IPS DF 6.9 (cell line): ENCODE measurements around the gene ZNF574.

ENCODE experiments used
- DNase-seq: peaks from one replicate; pipeline ENCODE4 v3.0.0-alpha.2; 2013; ENCODE audit warnings: low read depth, low spot score
- H3K27ac ChIP-seq: one replicate; pipeline ENCODE4 v1.5.1; 2013; ENCODE audit warnings: low read length, control low read depth
- H3K27me3 ChIP-seq: 2 replicates; pipeline ENCODE4 v1.6.1; 2013; ENCODE audit warnings: mild to moderate bottlenecking, low read length; ENCODE audit not compliant: control insufficient read depth, insufficient read depth
- H3K36me3 ChIP-seq: 2 replicates; pipeline ENCODE4 v1.6.1; 2013; ENCODE audit warnings: low read length; ENCODE audit not compliant: control insufficient read depth, insufficient read depth
- H3K4me1 ChIP-seq: 2 replicates; pipeline ENCODE4 v1.6.1; 2013; ENCODE audit warnings: low read length; ENCODE audit not compliant: control insufficient read depth, insufficient read depth
- H3K4me3 ChIP-seq: 2 replicates; pipeline ENCODE4 v1.5.1; 2013; ENCODE audit warnings: mild to moderate bottlenecking, low read length
- H3K9me3 ChIP-seq: 2 replicates; pipeline ENCODE4 v1.6.1; 2013; ENCODE audit warnings: low read length, inconsistent platforms; ENCODE audit not compliant: control insufficient read depth, insufficient read depth
- WGBS: extraction: QIAGEN DNeasy Blood & Tissue Kit; methylation state at CpG from one replicate; pipeline ENCODE4 v1.1.7; 2013; ENCODE audit warnings: mixed read lengths, missing lambda C conversion rate; ENCODE audit not compliant: insufficient read length, insufficient coverage; 5-methylcytosine and 5-hydroxymethylcytosine counted together

Gene ZNF574

DNA sequence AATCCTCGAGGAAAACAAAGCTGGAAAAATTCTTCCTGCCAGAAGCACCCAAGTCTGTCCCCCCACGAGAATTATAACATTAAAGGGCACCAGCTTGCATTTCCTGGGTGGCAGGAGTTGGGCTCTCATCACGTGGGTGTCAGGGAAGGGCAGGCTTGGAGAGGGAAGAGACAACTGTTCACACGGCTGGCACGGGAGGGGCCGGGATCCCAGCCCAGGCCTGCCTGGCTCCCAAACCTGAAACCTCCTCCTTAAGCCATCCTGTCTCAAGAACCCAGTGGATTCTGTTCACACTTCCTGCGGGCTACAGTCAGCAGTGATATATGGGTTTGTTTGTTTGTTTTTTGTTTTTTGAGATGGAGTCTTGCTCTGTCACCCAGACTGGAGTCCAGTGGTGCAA lies 18.1 kb upstream of the ZNF574 start:
- Histone ChIP-seq H3K36me3 (peaks cover 48% of the 10 kb centered on the region), H3K27me3 (no peaks in the 10 kb centered on the region), H3K4me1 (no peaks in the 10 kb centered on the region; the same call in 1 of the 2 replicates), H3K27ac (no peak overlapping the region), H3K4me3 (no peak overlapping the region), H3K9me3 (no peaks in the 10 kb centered on the region)
- no peak for DNase-seq
- no CpG with 5 or more reads among the region's 7 CpGs for WGBS

DNA sequence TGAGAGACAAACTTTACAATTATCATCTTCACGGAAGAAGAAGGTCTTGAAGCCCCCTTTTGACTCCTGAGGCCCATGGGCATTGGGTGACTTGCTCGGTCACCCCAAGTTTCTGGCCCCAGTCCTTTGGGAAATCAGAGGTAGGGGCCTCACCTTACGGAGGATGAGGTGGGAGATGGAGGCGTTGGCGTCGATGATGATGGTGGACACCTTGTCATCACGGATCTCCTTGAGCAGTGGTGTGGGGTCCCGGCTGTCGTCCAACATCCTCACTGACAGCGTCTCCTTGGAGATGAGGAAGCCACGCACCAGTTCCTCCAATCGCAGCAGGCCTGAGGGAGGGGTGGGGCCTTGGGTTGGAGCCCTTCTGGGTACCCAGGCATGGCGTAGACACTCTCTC lies 16.8 kb upstream of the ZNF574 start:
- peaks cover 42% of the 10 kb centered on the region for H3K36me3 ChIP-seq

DNA sequence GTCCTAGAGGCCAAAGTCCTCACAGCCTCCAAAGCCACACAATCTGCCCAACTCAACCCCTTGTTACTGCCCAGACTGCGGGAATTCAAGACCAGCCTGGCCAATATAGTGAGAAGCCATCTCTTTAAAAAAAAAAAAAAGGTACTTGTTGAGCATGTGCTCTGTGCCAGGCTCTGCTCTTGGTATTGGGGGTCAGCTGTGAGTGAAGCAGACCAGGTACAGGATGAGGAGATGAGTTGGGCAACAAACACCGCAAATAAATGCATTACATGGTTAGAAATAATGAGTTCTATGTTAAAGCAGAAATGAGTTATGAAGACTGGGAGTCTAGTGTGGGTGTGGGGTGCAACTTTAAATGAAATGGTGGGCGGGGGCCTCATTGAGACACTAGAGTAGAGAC lies 15.8 kb upstream of the ZNF574 start:
- H3K4me1 ChIP-seq = no peaks in the 10 kb centered on the region; the same call in 1 of the 2 replicates
- H3K27me3 ChIP-seq = no peaks in the 10 kb centered on the region
- H3K9me3 ChIP-seq = no peaks in the 10 kb centered on the region
- no peak overlapping the region for H3K4me3 ChIP-seq
- WGBS = no CpG with 5 or more reads among the region's 3 CpGs
- no peak for DNase-seq
- no peak overlapping the region for H3K27ac ChIP-seq
- H3K36me3 ChIP-seq = peaks cover 42% of the 10 kb centered on the region

More for the DNA sequence above, 16.8 kb upstream of the ZNF574 start:
- Histone ChIP-seq H3K9me3 (no peaks in the 10 kb centered on the region), H3K27me3 (no peaks in the 10 kb centered on the region), H3K4me3 (no peak overlapping the region), H3K27ac (no peak overlapping the region), H3K4me1 (no peaks in the 10 kb centered on the region; the same call in 1 of the 2 replicates)
- DNase-seq = no peak
- WGBS = no CpG with 5 or more reads among the region's 13 CpGs

DNA sequence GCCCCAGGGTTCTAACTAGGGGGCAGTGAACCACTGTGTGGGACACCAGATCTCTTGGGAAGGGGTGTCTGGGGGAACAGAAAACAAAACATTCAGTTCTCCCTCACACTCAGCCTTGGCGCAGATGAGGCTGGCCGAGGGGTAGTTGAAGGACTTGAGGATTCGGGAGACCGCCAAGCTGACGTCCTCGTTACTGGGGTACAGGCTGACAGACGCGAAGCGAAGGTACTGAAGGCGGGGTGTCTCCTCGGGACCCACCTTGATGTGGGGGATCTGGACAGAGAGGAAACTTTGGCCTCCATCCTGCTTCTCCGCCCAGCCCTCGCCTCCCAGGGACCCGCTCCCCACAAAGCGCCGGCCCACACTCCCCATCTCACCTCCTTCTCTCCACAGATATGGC lies 13.6 kb upstream of the ZNF574 start:
- no CpG with 5 or more reads among the region's 16 CpGs for WGBS
- Histone ChIP-seq H3K27ac (no peak overlapping the region), H3K36me3 (peaks cover 38% of the 10 kb centered on the region)

DNA sequence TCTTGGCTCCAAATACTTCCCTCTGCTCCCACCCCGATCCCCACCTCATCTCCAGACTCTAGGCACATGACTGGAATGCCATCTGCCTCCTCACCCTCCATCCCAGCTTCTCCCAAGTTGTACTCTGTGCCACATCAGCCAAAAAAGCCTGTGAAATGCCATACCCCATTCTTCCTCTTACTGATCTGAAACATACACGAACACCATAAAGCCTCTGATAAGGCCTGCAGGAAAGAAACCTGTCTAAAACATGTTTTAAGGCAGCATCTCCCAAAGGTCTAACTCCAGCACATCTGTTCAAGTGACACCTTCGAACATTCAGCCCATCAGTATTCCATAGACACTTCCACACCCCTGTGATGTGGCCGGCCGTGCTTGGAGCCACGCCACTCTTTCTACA lies 11.5 kb upstream of the ZNF574 start:
- WGBS = no CpG with 5 or more reads among the region's 6 CpGs
- peaks cover 35% of the 10 kb centered on the region for H3K36me3 ChIP-seq

More for the DNA sequence above, 13.6 kb upstream of the ZNF574 start:
- Histone ChIP-seq H3K27me3 (no peaks in the 10 kb centered on the region), H3K4me1 (no peaks in the 10 kb centered on the region; the same call in 1 of the 2 replicates), H3K9me3 (no peaks in the 10 kb centered on the region), H3K4me3 (no peak overlapping the region)
- no peak for DNase-seq

GRCh38 chr19:42065051-42065450 lies 10.9 kb upstream of the ZNF574 start:
- no CpG with 5 or more reads among the region's 13 CpGs for WGBS
- H3K27ac ChIP-seq = no peak overlapping the region
- H3K27me3 ChIP-seq = no peaks in the 10 kb centered on the region
- H3K9me3 ChIP-seq = no peaks in the 10 kb centered on the region
- peaks cover 35% of the 10 kb centered on the region for H3K36me3 ChIP-seq
- no peak for DNase-seq
- no peak overlapping the region for H3K4me3 ChIP-seq
- peaks cover 4% of the 10 kb centered on the region; the same call in 1 of the 2 replicates for H3K4me1 ChIP-seq

More for the DNA sequence above, 11.5 kb upstream of the ZNF574 start:
- Histone ChIP-seq H3K9me3 (no peaks in the 10 kb centered on the region), H3K27me3 (no peaks in the 10 kb centered on the region), H3K4me1 (peaks cover 4% of the 10 kb centered on the region; the same call in 1 of the 2 replicates), H3K4me3 (no peak overlapping the region), H3K27ac (no peak overlapping the region)
- no peak for DNase-seq

DNA sequence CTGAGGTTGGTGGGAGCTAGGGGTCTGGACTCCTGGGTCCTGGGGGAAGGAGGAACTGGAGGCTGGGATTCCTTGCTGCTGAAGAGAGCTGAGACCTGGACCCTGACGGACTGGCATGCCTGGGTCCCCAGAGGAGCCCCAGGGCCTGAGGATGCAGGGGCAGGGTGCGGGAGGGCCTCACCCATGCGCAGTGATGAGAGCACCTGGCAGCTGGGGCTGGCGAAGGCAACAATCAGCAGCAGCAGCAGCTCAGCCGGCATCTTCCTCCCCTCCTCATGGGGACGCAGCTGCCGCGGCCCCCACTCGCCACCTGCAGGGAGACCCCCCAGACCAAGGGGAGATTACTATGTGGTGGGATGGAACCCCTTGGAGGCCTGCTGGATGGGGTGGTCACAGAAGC lies 10.5 kb upstream of the ZNF574 start:
- no peaks in the 10 kb centered on the region for H3K27me3 ChIP-seq

GRCh38 chr19:42066075-42066754 lies 9.8 kb upstream of the ZNF574 start:
- no peak for DNase-seq
- H3K27ac ChIP-seq = no peak overlapping the region
- peaks cover 35% of the 10 kb centered on the region for H3K36me3 ChIP-seq
- H3K4me3 ChIP-seq = no peak overlapping the region
- no peaks in the 10 kb centered on the region for H3K27me3 ChIP-seq
- H3K9me3 ChIP-seq = no peaks in the 10 kb centered on the region
- no CpG with 5 or more reads among the region's 9 CpGs for WGBS
- peaks cover 4% of the 10 kb centered on the region; the same call in 1 of the 2 replicates for H3K4me1 ChIP-seq

More for the DNA sequence above, 10.5 kb upstream of the ZNF574 start:
- no CpG with 5 or more reads among the region's 9 CpGs for WGBS
- no peak overlapping the region for H3K4me3 ChIP-seq
- no peak overlapping the region for H3K27ac ChIP-seq
- no peaks in the 10 kb centered on the region for H3K9me3 ChIP-seq
- H3K4me1 ChIP-seq = peaks cover 4% of the 10 kb centered on the region; the same call in 1 of the 2 replicates
- peaks cover 35% of the 10 kb centered on the region for H3K36me3 ChIP-seq
- no peak for DNase-seq

- H3K4me3 ChIP-seq = no peak overlapping the region
- WGBS = no CpG with 5 or more reads among the region's 6 CpGs
These were observed 8.6 kb upstream of the ZNF574 start for GRCh38 chr19:42067315-42067888.

GRCh38 chr19:42068361-42068755 lies 7.6 kb upstream of the ZNF574 start:
- no peaks in the 10 kb centered on the region for H3K9me3 ChIP-seq
- no peaks in the 10 kb centered on the region for H3K27me3 ChIP-seq
- DNase-seq = no peak
- peaks cover 17% of the 10 kb centered on the region for H3K36me3 ChIP-seq
- H3K27ac ChIP-seq = no peak overlapping the region
- H3K4me3 ChIP-seq = peak overlapping the region; percentile 52; the same call in 1 of the 2 replicates
- WGBS = no CpG with 5 or more reads among the region's 8 CpGs
- peaks cover 4% of the 10 kb centered on the region; the same call in 1 of the 2 replicates for H3K4me1 ChIP-seq

More at GRCh38 chr19:42067315-42067888, 8.6 kb upstream of the ZNF574 start:
- no peak for DNase-seq
- peaks cover 26% of the 10 kb centered on the region for H3K36me3 ChIP-seq
- no peaks in the 10 kb centered on the region for H3K9me3 ChIP-seq
- H3K4me1 ChIP-seq = peaks cover 4% of the 10 kb centered on the region; the same call in 1 of the 2 replicates
- H3K27me3 ChIP-seq = no peaks in the 10 kb centered on the region
- H3K27ac ChIP-seq = no peak overlapping the region
